ENCODE measurements around the gene RIN3. TPM values are rescaled to one million over a fixed set of nuclear protein-coding genes. Genes with fewer than 3 reads are reported as not detected.

Gene RIN3
- total RNA-seq, 4 donors from 2014 or later, result 2.1 to 10.4 (median 7.2) TPM

- TF ChIP-seq EP300 (IDR thresholded peaks at IDR 0.05) (no peak), CTCF (IDR thresholded peaks at IDR 0.05) (no peak)
- H3K36me3 ChIP-seq, result no peaks in the 10 kb centered on the region
- no peak for DNase-seq (ENCODE audit: low spot score in 2 of 2)
- H3K27ac ChIP-seq, result no peak overlapping the region
- peaks cover 3% of the 10 kb centered on the region for H3K4me1 ChIP-seq
- no peaks in the 10 kb centered on the region for H3K27me3 ChIP-seq
- WGBS, result 83% methylated on average over 14 of the region's 20 CpGs
- no peaks in the 10 kb centered on the region for H3K9me3 ChIP-seq
- no peak overlapping the region for H3K4me3 ChIP-seq
These were observed 5.9 kb downstream of the RIN3 start for GRCh38 chr14:92519246-92520101.

- Histone ChIP-seq H3K9me3 (no peaks in the 10 kb centered on the region), H3K27ac (no peak overlapping the region), H3K4me1 (peaks cover 7% of the 10 kb centered on the region), H3K4me3 (no peak overlapping the region), H3K27me3 (no peaks in the 10 kb centered on the region), H3K36me3 (no peaks in the 10 kb centered on the region)
- TF ChIP-seq CTCF (IDR thresholded peaks at IDR 0.05), result no peak
- TF ChIP-seq POLR2A (IDR thresholded peaks at IDR 0.05), result no peak
- TF ChIP-seq POLR2AphosphoS5 (IDR thresholded peaks at IDR 0.05), result no peak
- TF ChIP-seq EP300 (IDR thresholded peaks at IDR 0.05), result no peak
- WGBS, result 85% methylated on average over 16 of the region's 17 CpGs
- DNase-seq (ENCODE audit: low spot score in 2 of 2), result no peak
These were observed 6.8 kb downstream of the RIN3 start for GRCh38 chr14:92520102-92521057.

GRCh38 chr14:92521058-92521415, 7.5 kb downstream of the RIN3 start:
- Histone ChIP-seq H3K4me3 (no peak overlapping the region), H3K9me3 (no peaks in the 10 kb centered on the region), H3K27ac (no peak overlapping the region), H3K36me3 (no peaks in the 10 kb centered on the region), H3K4me1 (peaks cover 7% of the 10 kb centered on the region), H3K27me3 (no peaks in the 10 kb centered on the region)
- no peak for TF ChIP-seq POLR2AphosphoS5 (IDR thresholded peaks at IDR 0.05)
- no peak for TF ChIP-seq EP300 (IDR thresholded peaks at IDR 0.05)
- no peak for TF ChIP-seq CTCF (IDR thresholded peaks at IDR 0.05)
- TF ChIP-seq POLR2A (IDR thresholded peaks at IDR 0.05), result no peak
- 92% methylated on average over 2 of the region's 2 CpGs for WGBS
- no peak for DNase-seq (ENCODE audit: low spot score in 2 of 2)

- H3K27me3 ChIP-seq, result no peaks in the 10 kb centered on the region
- H3K4me1 ChIP-seq, result peaks cover 7% of the 10 kb centered on the region
- no peak overlapping the region for H3K27ac ChIP-seq
- H3K9me3 ChIP-seq, result no peaks in the 10 kb centered on the region
- WGBS, result 91% methylated on average over 6 of the region's 6 CpGs
- no peaks in the 10 kb centered on the region for H3K36me3 ChIP-seq
- DNase-seq (ENCODE audit: low spot score in 2 of 2), result no peak
- no peak for TF ChIP-seq EP300 (IDR thresholded peaks at IDR 0.05)
- no peak for TF ChIP-seq CTCF (IDR thresholded peaks at IDR 0.05)
- no peak for TF ChIP-seq POLR2AphosphoS5 (IDR thresholded peaks at IDR 0.05)
- TF ChIP-seq POLR2A (IDR thresholded peaks at IDR 0.05), result no peak
- no peak overlapping the region for H3K4me3 ChIP-seq
These were observed 10.2 kb downstream of the RIN3 start for GRCh38 chr14:92523752-92524151.

Data from suprapubic skin (tissue), 4 donors.